Measurements from ENCODE around the gene EVC2.

EVC2 gene

GRCh38 chr4:5683566-5683965, 24.8 kb downstream of the EVC2 start:
- no peak for DNase-seq (ENCODE audit: low read depth)

GRCh38 chr4:5678977-5679376, 29.4 kb downstream of the EVC2 start:
- no peak for DNase-seq (ENCODE audit: low read depth)

GRCh38 chr4:5676763-5677162, 31.6 kb downstream of the EVC2 start:
- DNase-seq (ENCODE audit: low read depth): no peak

- no peak for DNase-seq (ENCODE audit: low read depth)
Observed at GRCh38 chr4:5666741-5667140, 41.6 kb downstream of the EVC2 start.

- DNase-seq (ENCODE audit: low read depth): no peak
Observed at GRCh38 chr4:5664778-5665177, 43.6 kb downstream of the EVC2 start.

GRCh38 chr4:5662555-5662954, 45.8 kb downstream of the EVC2 start:
- no peak for DNase-seq (ENCODE audit: low read depth)

- DNase-seq (ENCODE audit: low read depth): no peak
Observed at GRCh38 chr4:5661237-5661636, 47.1 kb downstream of the EVC2 start.

GRCh38 chr4:5660185-5660584, 48.2 kb downstream of the EVC2 start:
- no peak for DNase-seq (ENCODE audit: low read depth)

GRCh38 chr4:5658974-5659373, 49.4 kb downstream of the EVC2 start:
- no peak for DNase-seq (ENCODE audit: low read depth)

GRCh38 chr4:5656415-5656814, 51.9 kb downstream of the EVC2 start:
- DNase-seq (ENCODE audit: low read depth): no peak

GRCh38 chr4:5654791-5655190, 53.6 kb downstream of the EVC2 start:
- DNase-seq (ENCODE audit: low read depth): no peak

- DNase-seq (ENCODE audit: low read depth): no peak
Observed at GRCh38 chr4:5651089-5651488, 57.3 kb downstream of the EVC2 start.

GRCh38 chr4:5650040-5650439, 58.3 kb downstream of the EVC2 start:
- no peak for DNase-seq (ENCODE audit: low read depth)

- DNase-seq (ENCODE audit: low read depth): no peak
Observed at GRCh38 chr4:5647351-5647750, 61.0 kb downstream of the EVC2 start.

GRCh38 chr4:5640096-5640495, 68.3 kb downstream of the EVC2 start:
- no peak for DNase-seq (ENCODE audit: low read depth)

GRCh38 chr4:5639556-5639955, 68.8 kb downstream of the EVC2 start:
- DNase-seq (ENCODE audit: low read depth): no peak

- peak; percentile 24 for DNase-seq (ENCODE audit: low read depth)
Observed at GRCh38 chr4:5638976-5639375, 69.4 kb downstream of the EVC2 start.

- peak; percentile 81 for DNase-seq (ENCODE audit: low read depth)
Observed at GRCh38 chr4:5638316-5638715, 70.0 kb downstream of the EVC2 start.

- no peak for DNase-seq (ENCODE audit: low read depth)
Observed at GRCh38 chr4:5636766-5637670, 71.3 kb downstream of the EVC2 start.

- DNase-seq (ENCODE audit: low read depth): peak; percentile 76
Observed at GRCh38 chr4:5635826-5636195, 72.5 kb downstream of the EVC2 start.

- DNase-seq (ENCODE audit: low read depth): no peak
Observed at GRCh38 chr4:5632571-5632970, 75.8 kb downstream of the EVC2 start.

- no peak for DNase-seq (ENCODE audit: low read depth)
Observed at GRCh38 chr4:5632066-5632440, 76.3 kb downstream of the EVC2 start.

- no peak for DNase-seq (ENCODE audit: low read depth)
Observed at GRCh38 chr4:5631352-5632065, 76.8 kb downstream of the EVC2 start.

GRCh38 chr4:5630762-5631161, 77.6 kb downstream of the EVC2 start:
- no peak for DNase-seq (ENCODE audit: low read depth)
